NCI-H446 treated with DMSO at 0.1 percent for 48 hours (cell line): ENCODE results near the gene PCDHGA11.
"Not testable (repeated sequence)": the region's sequence is repeated elsewhere in the genome, so short reads cannot be mapped to it uniquely, and the experiment has no call there.

Experiments used
- DNase-seq: peaks from one replicate; lab custom pipeline; 2025; lab: John Stamatoyannopoulos, UW

PCDHGA11 gene

DNA sequence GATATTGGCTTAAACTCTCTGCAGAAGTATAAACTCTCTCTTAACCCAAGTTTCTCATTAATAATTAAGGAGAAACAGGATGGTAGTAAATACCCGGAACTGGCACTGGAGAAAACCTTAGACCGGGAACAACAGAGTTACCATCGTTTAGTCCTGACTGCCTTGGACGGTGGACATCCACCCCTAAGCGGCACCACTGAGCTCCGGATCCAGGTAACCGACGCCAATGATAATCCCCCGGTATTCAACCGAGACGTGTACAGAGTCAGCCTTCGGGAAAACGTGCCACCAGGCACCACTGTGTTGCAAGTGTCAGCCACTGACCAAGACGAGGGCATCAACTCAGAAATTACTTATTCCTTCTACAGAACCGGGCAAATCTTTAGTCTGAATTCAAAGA, 22.2 kb upstream of the PCDHGA11 start:
- no peak for DNase-seq

DNA sequence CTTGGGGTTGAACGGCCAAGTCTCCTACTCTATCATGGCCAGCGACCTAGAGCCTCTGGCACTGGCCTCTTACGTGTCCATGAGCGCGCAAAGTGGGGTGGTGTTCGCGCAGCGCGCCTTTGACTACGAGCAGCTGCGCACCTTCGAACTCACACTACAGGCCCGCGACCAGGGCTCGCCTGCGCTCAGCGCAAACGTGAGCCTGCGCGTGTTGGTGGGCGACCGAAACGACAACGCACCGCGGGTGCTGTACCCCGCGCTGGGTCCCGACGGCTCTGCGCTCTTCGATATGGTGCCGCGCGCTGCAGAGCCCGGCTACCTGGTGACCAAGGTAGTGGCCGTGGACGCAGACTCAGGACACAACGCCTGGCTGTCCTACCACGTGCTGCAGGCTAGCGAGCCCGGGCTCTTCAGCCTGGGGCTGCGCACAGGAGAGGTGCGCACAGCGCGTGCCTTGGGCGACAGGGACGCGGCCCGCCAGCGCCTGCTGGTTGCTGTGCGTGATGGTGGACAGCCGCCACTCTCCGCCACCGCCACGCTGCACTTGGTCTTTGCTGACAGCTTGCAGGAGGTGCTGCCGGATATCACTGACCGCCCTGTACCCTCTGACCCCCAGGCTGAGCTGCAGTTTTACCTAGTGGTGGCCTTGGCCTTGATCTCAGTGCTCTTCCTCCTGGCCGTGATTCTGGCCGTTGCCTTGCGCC, 21.1 kb upstream of the PCDHGA11 start:
- no peak for DNase-seq

DNA sequence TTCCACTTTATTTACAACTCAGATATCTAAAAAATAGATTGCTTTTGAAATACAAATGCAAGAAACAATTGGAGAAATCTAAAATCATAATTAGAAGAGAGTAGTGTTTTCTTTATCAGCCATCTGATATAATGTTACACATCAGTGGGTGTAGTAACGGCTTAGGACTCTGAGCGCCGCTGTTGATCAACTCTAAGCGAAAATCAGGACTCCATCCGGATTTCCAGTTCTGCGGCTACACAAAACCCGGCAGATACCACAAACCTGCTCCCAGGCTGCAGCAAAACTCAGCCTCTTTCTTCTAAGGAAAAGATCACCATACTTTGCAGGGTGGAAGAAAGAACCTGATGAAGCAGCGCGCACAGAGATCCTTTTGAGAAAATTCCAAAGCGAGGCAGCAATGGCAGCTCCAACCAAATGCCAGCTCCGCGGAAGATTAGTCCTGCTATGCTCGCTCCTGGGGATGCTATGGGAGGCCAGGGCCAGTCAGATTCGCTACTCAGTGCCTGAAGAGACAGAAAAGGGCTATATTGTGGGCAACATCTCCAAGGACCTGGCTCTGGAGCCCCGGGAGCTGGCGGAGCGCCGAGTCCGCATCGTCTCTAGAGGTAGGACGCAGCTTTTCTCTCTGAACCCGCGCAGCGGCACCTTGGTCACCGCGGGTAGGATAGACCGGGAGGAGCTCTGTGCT, 18.2 kb upstream of the PCDHGA11 start, which contains the start of gene PCDHGA9:
Gene PCDHGA9, plus strand, starts transcription at position 226 of the 691 bp plus-strand sequence. Its CDS starts 175 bp downstream, at position 401.
- DNase-seq: no peak

DNA sequence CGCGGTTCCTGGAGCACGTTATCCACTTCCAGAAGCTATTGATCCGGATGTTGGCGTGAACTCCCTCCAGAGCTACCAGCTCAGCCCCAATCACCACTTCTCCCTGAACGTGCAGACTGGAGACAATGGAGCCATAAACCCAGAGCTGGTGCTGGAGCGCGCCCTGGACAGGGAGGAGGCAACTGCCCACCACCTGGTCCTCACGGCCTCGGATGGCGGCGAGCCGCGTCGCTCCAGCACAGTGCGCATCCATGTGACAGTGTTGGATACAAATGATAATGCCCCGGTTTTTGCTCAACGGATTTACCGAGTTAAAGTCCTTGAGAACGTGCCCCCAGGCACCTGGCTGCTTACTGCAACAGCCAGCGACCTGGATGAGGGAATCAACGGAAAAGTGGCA, 17.5 kb upstream of the PCDHGA11 start:
- no peak for DNase-seq

DNA sequence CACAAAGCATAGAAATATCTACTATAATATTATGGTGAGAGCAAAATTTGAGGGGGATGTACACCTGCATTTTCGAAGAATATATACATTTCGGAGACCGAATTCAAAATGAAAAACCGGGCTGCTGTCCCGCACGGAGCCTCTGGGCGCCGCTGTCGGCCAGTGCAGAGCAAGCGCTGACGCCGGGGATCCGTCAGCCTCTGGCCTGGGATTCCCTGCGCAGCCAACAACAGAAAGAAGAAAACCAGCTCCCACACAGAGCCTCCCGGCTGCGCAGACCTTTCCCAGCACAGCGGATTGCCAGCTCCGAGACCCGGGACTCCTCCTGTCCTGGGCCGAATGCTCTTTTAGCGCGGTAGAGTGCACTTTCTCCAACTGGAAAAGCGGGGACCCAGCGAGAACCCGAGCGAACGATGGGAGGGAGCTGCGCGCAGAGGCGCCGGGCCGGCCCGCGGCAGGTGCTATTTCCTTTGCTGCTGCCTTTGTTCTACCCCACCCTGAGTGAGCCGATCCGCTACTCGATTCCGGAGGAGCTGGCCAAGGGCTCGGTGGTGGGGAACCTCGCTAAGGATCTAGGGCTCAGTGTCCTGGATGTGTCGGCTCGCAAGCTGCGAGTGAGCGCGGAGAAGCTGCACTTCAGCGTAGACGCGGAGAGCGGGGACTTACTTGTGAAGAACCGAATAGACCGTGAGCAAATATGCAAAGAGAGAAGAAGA, 12.9 kb upstream of the PCDHGA11 start, which contains the start of gene PCDHGB6:
Gene PCDHGB6, plus strand, starts transcription at position 232 of the 716 bp plus-strand sequence. Its CDS starts 182 bp downstream, at position 414.
- DNase-seq: not testable (repeated sequence)

DNA sequence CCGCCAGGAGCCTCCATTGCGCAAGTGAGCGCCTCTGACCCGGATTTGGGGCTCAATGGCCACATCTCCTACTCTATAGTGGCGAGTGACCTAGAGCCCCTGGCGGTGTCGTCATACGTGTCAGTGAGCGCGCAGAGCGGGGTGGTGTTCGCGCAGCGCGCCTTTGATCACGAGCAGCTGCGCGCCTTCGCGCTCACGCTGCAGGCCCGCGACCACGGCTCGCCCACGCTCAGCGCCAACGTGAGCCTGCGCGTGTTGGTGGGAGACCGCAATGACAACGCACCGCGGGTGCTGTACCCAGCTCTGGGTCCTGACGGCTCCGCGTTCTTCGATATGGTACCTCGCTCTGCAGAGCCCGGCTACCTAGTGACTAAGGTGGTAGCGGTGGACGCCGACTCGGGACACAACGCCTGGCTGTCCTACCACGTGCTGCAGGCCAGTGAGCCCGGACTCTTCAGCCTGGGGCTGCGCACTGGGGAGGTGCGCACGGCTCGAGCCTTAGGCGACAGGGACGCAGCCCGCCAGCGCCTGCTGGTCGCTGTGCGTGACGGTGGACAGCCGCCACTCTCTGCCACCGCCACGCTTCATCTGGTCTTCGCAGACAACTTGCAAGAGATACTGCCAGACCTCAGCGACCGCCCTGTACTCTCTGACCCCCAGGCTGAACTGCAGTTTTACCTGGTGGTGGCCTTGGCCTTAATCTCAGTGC, 11.1 kb upstream of the PCDHGA11 start:
- DNase-seq: no peak

DNA sequence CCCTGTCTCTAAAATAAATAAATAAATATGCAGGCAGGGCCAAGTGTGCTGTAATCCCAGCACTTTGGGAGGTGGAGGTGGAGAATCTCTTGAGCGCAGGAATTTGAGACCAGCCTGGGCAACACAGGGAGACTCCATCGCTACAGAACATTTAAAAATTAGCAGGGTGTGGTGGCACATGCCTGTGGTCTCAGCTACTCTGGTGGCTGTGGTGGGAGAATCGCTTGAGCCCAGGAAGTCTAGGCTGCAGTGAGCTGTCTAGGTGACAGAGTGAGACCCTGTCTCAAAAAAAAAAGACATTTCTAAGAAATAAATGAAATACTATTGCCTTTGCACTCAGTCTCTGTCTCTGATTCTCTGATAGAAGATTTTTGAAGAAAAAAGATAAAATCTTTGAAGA, 9.3 kb upstream of the PCDHGA11 start:
- DNase-seq: no peak

DNA sequence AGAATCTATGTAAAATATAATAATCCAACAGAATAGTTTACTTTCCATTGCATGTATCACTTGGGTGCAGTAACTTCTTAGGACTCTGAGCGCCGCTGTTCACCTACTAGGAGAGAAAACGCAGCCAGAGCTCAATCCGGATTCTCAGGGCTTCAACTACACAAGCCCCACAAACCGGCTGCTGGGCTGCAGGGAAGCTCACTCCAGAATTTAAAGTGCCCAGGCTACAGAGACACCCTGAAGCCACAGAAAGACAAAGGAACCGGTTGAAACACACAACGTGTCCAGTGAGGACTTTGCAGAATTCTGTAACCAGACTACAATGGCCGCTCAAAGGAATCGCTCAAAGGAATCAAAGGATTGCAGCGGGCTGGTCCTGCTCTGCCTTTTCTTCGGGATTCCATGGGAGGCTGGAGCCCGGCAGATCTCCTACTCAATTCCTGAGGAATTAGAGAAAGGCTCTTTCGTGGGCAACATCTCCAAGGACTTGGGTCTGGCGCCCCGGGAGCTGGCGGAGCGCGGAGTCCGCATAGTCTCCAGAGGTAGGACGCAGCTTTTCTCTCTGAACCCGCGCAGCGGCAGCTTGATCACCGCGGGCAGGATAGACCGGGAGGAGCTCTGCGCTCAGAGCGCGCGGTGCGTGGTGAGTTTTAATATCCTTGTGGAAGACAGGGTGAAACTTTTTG, 7.9 kb upstream of the PCDHGA11 start, which contains the start of gene PCDHGA10:
Gene PCDHGA10, plus strand, starts transcription at position 134 of the 686 bp plus-strand sequence. Its CDS starts 189 bp downstream, at position 323.
- DNase-seq: peak; percentile 2

DNA sequence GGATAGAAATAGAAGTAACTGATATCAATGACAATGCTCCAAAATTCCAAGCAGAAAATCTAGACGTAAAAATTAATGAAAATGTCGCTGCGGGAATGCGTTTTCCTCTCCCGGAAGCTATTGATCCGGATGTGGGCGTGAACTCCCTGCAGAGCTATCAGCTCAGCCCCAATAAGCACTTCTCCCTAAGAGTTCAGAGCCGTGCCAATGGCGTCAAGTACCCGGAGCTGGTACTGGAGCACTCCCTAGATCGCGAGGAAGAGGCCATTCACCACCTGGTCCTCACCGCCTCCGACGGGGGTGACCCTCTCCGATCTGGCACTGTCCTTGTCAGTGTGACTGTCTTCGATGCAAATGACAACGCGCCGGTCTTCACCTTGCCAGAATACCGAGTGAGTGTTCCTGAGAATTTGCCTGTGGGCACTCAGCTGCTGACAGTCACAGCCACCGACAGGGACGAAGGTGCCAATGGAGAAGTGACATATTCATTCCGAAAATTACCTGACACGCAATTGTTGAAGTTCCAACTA, 7.2 kb upstream of the PCDHGA11 start:
- DNase-seq: no peak

DNA sequence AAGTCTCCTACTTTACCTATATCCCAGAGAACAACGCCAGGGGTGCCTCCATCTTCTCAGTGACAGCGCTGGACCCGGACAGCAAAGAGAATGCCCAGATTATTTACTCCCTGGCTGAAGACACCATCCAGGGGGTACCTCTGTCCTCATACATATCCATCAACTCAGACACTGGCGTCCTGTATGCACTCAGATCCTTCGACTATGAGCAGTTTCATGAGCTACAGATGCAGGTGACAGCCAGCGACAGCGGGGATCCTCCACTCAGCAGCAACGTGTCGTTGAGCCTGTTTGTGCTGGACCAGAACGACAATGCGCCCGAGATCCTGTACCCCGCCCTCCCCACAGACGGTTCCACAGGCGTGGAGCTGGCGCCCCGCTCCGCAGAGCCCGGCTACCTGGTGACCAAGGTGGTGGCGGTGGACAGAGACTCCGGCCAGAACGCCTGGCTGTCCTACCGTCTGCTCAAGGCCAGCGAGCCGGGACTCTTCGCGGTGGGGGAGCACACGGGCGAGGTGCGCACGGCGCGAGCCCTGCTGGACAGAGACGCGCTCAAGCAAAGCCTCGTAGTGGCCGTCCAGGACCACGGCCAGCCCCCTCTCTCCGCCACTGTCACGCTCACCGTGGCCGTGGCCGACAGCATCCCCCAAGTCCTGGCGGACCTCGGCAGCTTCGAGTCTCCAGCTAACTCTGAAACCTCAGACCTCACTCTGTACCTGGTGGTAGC, 6.1 kb upstream of the PCDHGA11 start:
- not testable (repeated sequence) for DNase-seq

DNA sequence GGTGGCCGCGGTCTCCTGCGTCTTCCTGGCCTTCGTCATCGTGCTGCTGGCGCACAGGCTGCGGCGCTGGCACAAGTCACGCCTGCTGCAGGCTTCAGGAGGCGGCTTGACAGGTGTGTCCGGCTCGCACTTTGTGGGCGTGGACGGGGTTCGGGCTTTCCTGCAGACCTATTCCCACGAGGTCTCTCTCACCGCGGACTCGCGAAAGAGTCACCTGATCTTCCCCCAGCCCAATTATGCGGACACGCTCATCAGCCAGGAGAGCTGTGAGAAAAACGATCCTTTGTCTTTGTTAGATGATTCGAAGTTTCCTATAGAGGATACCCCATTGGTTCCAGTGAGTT, 5.6 kb upstream of the PCDHGA11 start:
- not testable (repeated sequence) for DNase-seq

DNA sequence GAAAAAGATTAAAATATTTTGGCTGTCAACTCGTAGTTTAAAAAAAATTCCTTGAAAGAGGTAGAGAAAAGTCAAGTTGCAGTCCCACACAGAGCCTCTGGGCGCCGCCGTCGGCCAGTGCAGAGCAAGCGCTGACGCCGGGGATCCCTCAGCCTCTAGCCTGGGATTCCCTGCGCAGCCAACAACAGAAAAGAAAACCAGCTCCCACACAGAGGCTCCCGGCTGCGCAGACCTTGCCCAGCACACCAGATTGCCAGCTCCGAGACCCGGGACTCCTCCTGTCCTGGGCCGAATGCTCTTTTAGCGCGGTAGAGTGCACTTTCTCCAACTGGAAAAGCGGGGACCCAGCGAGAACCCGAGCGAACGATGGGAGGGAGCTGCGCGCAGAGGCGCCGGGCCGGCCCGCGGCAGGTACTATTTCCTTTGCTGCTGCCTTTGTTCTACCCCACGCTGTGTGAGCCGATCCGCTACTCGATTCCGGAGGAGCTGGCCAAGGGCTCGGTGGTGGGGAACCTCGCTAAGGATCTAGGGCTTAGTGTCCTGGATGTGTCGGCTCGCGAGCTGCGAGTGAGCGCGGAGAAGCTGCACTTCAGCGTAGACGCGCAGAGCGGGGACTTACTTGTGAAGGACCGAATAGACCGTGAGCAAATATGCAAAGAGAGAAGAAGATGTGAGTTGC, 3.2 kb upstream of the PCDHGA11 start, which contains the start of gene PCDHGB7:
Gene PCDHGB7, plus strand, starts transcription at position 184 of the 679 bp plus-strand sequence. Its CDS starts 183 bp downstream, at position 367.
- peak; percentile 20 for DNase-seq

DNA sequence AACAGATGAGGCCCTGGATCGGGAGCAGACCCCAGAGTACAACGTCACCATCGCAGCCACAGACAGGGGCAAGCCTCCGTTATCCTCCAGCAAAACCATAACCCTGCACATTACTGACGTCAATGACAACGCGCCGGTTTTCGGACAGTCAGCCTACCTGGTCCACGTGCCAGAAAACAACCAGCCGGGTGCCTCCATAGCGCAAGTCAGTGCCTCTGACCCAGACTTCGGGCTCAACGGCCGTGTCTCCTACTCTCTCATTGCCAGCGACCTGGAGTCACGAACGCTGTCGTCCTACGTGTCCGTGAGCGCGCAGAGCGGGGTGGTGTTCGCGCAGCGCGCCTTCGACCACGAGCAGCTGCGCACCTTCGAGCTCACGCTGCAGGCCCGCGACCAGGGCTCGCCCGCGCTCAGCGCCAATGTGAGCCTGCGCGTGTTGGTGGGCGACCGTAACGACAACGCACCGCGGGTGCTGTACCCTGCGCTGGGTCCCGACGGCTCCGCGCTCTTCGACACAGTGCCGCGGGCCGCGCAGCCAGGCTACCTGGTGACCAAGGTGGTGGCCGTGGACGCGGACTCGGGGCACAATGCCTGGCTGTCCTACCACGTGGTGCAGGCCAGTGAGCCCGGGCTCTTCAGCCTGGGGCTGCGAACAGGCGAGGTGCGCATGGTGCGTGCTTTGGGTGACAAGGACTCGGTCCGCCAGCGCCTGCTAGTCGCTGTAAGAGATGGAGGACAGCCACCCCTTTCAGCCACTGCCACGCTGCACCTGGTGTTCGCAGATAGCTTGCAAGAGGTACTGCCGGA, 1.6 kb upstream of the PCDHGA11 start:
- no peak for DNase-seq

DNA sequence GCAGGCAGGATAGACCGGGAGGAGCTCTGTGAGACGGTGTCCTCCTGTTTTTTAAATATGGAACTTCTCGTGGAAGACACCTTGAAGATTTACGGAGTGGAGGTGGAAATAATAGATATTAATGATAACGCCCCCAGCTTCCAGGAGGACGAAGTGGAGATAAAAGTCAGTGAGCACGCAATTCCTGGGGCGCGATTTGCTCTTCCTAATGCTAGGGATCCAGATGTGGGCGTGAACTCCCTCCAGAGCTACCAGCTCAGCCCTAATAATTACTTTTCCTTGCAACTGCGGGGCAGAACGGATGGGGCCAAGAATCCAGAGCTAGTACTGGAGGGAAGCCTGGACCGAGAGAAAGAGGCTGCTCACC, 621 bp downstream of the PCDHGA11 start:
- DNase-seq: no peak

DNA sequence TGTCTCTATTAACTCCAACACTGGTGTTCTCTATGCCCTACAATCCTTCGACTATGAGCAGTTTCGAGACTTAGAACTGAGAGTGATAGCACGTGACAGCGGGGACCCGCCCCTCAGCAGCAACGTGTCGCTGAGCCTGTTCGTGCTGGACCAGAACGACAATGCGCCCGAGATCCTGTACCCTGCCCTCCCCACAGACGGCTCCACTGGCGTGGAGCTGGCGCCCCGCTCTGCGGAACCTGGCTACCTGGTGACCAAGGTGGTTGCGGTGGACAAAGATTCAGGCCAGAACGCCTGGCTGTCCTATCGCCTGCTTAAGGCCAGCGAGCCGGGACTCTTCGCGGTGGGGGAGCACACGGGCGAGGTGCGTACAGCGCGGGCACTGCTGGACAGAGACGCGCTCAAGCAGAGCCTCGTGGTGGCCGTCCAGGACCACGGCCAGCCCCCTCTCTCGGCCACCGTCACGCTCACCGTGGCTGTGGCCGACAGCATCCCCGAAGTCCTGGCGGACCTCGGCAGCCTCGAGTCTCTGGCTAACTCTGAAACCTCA, 2.0 kb downstream of the PCDHGA11 start:
- DNase-seq: no peak

DNA sequence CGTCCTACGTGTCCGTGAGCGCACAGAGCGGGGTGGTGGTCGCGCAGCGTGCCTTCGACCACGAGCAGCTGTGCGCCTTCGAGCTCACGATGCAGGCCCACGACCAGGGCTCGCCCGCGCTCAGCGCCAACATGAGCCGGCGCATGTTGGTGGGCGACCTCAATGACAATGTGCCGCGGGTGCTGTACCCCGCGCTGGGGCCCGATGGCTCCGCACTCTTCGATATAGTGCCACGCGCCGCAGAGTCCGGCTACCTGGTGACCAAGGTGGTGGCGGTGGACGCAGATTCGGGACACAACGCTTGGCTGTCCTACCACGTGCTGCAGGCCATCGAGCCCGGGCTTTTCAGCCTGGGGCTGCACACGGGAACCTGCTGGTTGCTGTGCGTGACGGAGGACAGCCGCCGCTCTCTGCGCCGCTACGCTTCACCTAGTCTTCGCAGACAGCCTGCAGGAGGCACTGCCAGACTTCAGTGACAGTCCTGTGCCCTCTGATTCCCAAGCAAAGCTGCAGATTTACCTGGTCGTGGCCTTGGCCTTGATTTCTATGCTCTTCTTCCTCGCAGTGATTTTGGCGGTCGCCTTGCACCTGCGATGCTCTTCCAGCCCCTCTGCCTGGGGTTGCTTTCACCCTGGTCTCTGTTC, 7.1 kb downstream of the PCDHGA11 start:
- DNase-seq: no peak

DNA sequence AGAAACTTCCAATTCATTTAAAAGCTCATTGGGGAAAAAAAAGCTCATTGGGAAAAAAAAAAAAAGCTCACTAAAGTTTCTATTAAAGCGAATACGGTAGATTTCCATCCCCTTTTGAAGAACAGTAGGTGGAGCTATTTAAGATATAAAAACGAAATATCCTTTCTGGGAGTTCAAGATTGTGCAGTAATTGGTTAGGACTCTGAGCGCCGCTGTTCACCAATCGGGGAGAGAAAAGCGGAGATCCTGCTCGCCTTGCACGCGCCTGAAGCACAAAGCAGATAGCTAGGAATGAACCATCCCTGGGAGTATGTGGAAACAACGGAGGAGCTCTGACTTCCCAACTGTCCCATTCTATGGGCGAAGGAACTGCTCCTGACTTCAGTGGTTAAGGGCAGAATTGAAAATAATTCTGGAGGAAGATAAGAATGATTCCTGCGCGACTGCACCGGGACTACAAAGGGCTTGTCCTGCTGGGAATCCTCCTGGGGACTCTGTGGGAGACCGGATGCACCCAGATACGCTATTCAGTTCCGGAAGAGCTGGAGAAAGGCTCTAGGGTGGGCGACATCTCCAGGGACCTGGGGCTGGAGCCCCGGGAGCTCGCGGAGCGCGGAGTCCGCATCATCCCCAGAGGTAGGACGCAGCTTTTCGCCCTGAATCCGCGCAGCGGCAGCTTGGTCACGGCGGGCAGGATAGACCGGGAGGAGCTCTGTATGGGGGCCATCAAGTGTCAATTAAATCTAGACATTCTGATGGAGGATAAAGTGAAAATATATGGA, 9.7 kb downstream of the PCDHGA11 start, which contains the start of gene PCDHGA12:
Gene PCDHGA12, plus strand, starts transcription at position 176 of the 782 bp plus-strand sequence. Its CDS starts 253 bp downstream, at position 429.
- DNase-seq: no peak
